ENCODE results near the gene CYYR1.

GRCh38 chr21:26508903-26509302 is 64.2 kb downstream of the CYYR1 start:
- no peak for TF ChIP-seq CTCF (IDR thresholded peaks at IDR 0.05)
- no peak for TF ChIP-seq ZFX (IDR thresholded peaks at IDR 0.05; ENCODE audit: borderline replicate concordance)
